HG02610 (cell line): ENCODE results near the gene SBF2.

Experiments
- ATAC-seq: cut with Tn5 transposase; IDR thresholded peaks from one replicate; pipeline ENCODE4 v1.9.1; 2021; ENCODE audit warnings: mild to moderate bottlenecking, moderate library complexity; ENCODE audit not compliant: unreplicated experiment

SBF2 gene

GRCh38 chr11:9861860-9862725 lies 431.9 kb downstream of the SBF2 start:
- peak; percentile 81 for ATAC-seq

GRCh38 chr11:9859554-9860305 lies 434.3 kb downstream of the SBF2 start:
- no peak for ATAC-seq

- ATAC-seq = no peak
These were observed 435.2 kb downstream of the SBF2 start for GRCh38 chr11:9858822-9859221.

- ATAC-seq = no peak
These were observed 435.8 kb downstream of the SBF2 start for GRCh38 chr11:9858218-9858617.

GRCh38 chr11:9855579-9856287 lies 438.3 kb downstream of the SBF2 start:
- peak; percentile 63 for ATAC-seq

- no peak for ATAC-seq
These were observed 440.0 kb downstream of the SBF2 start for GRCh38 chr11:9853929-9854552.

- no peak for ATAC-seq
These were observed 441.6 kb downstream of the SBF2 start for GRCh38 chr11:9852465-9852864.

GRCh38 chr11:9851366-9851765 lies 442.7 kb downstream of the SBF2 start:
- ATAC-seq = no peak

- ATAC-seq = no peak
These were observed 443.7 kb downstream of the SBF2 start for GRCh38 chr11:9850224-9850895.

- ATAC-seq = no peak
These were observed 444.6 kb downstream of the SBF2 start for GRCh38 chr11:9849389-9849788.

- ATAC-seq = no peak
These were observed 446.4 kb downstream of the SBF2 start for GRCh38 chr11:9847636-9848035.

- no peak for ATAC-seq
These were observed 451.1 kb downstream of the SBF2 start for GRCh38 chr11:9842923-9843322.

- ATAC-seq = no peak
These were observed 453.5 kb downstream of the SBF2 start for GRCh38 chr11:9840460-9841004.

GRCh38 chr11:9839550-9839949 lies 454.5 kb downstream of the SBF2 start:
- ATAC-seq = peak; percentile 29

GRCh38 chr11:9838961-9839360 lies 455.1 kb downstream of the SBF2 start:
- peak; percentile 82 for ATAC-seq

- no peak for ATAC-seq
These were observed 455.8 kb downstream of the SBF2 start for GRCh38 chr11:9838229-9838628.

GRCh38 chr11:9834291-9834690 lies 459.7 kb downstream of the SBF2 start:
- no peak for ATAC-seq

GRCh38 chr11:9831122-9831521 lies 462.9 kb downstream of the SBF2 start:
- ATAC-seq = no peak

- ATAC-seq = no peak
These were observed 466.3 kb downstream of the SBF2 start for GRCh38 chr11:9827708-9828107.

GRCh38 chr11:9826390-9826789 lies 467.6 kb downstream of the SBF2 start:
- ATAC-seq = peak; percentile 61
